ENCODE measurements around the gene GSG1L.

The GSG1L gene

GRCh38 chr16:28010671-28011070 lies 52.8 kb downstream of the GSG1L start:
- no peak for TF ChIP-seq CTCF (IDR thresholded peaks at IDR 0.05; ENCODE audit: low read depth, low read length)
- H3K9me3 ChIP-seq (ENCODE audit: severe bottlenecking) = no peaks in the 10 kb centered on the region
- H3K36me3 ChIP-seq = no peaks in the 10 kb centered on the region
- H3K4me3 ChIP-seq (ENCODE audit: low read depth, low read length) = no peak overlapping the region
- no peaks in the 10 kb centered on the region for H3K27me3 ChIP-seq (ENCODE audit: insufficient read depth, low read depth, severe bottlenecking)
- DNase-seq = no peak
- peak overlapping the region; percentile 51 for H3K27ac ChIP-seq

- H3K9me3 ChIP-seq (ENCODE audit: severe bottlenecking) = no peaks in the 10 kb centered on the region
- no peaks in the 10 kb centered on the region for H3K36me3 ChIP-seq
- no peak for TF ChIP-seq CTCF (IDR thresholded peaks at IDR 0.05; ENCODE audit: low read depth, low read length)
- H3K4me3 ChIP-seq (ENCODE audit: low read depth, low read length) = no peak overlapping the region
- H3K27me3 ChIP-seq (ENCODE audit: insufficient read depth, low read depth, severe bottlenecking) = no peaks in the 10 kb centered on the region
- peak overlapping the region; percentile 18; the same call in 1 of the 2 replicates for H3K27ac ChIP-seq
- DNase-seq = peak; percentile 36
These were observed 53.7 kb downstream of the GSG1L start for GRCh38 chr16:28009586-28010373.

GRCh38 chr16:28003923-28004322 lies 59.6 kb downstream of the GSG1L start:
- no peak for TF ChIP-seq CTCF (IDR thresholded peaks at IDR 0.05; ENCODE audit: low read depth, low read length)
- H3K4me3 ChIP-seq (ENCODE audit: low read depth, low read length) = no peak overlapping the region
- no peaks in the 10 kb centered on the region for H3K9me3 ChIP-seq (ENCODE audit: severe bottlenecking)
- no peak overlapping the region for H3K27ac ChIP-seq
- no peaks in the 10 kb centered on the region for H3K36me3 ChIP-seq
- no peaks in the 10 kb centered on the region for H3K27me3 ChIP-seq (ENCODE audit: insufficient read depth, low read depth, severe bottlenecking)
- DNase-seq = no peak

GRCh38 chr16:28003021-28003865 lies 60.3 kb downstream of the GSG1L start:
- Histone ChIP-seq H3K27ac (no peak overlapping the region), H3K36me3 (no peaks in the 10 kb centered on the region), H3K27me3 (ENCODE audit: insufficient read depth, low read depth, severe bottlenecking) (no peaks in the 10 kb centered on the region), H3K9me3 (ENCODE audit: severe bottlenecking) (no peaks in the 10 kb centered on the region), H3K4me3 (ENCODE audit: low read depth, low read length) (no peak overlapping the region)
- no peak for DNase-seq
- TF ChIP-seq CTCF (IDR thresholded peaks at IDR 0.05; ENCODE audit: low read depth, low read length) = no peak

GRCh38 chr16:28001642-28002041 lies 61.9 kb downstream of the GSG1L start:
- no peak for DNase-seq
- H3K9me3 ChIP-seq (ENCODE audit: severe bottlenecking) = no peaks in the 10 kb centered on the region
- H3K27ac ChIP-seq = no peak overlapping the region
- no peak for TF ChIP-seq CTCF (IDR thresholded peaks at IDR 0.05; ENCODE audit: low read depth, low read length)
- H3K27me3 ChIP-seq (ENCODE audit: insufficient read depth, low read depth, severe bottlenecking) = no peaks in the 10 kb centered on the region
- H3K4me3 ChIP-seq (ENCODE audit: low read depth, low read length) = no peak overlapping the region
- H3K36me3 ChIP-seq = no peaks in the 10 kb centered on the region
